SK-N-SH (cell line): ENCODE measurements around the gene UBR7. TPM values are rescaled to one million over a fixed set of nuclear protein-coding genes. Genes with fewer than 3 reads are reported as not detected.

Experiments
- CTCF ChIA-PET: fragments of 300-600, 350-600 bp; formaldehyde crosslinking; extraction: SDS; loops from one replicate; lab custom pipeline; 2021; lab: Yijun Ruan, JAX
- POLR2A ChIA-PET: fragments of 350-600 bp; sonication (Branson Sonifier 250); formaldehyde crosslinking; extraction: SDS; loops from one replicate; lab custom pipeline; 2020; ENCODE audit warnings: antibody characterized with exemption, inconsistent platforms; lab: Yijun Ruan, JAX
- DNase-seq: peaks from one replicate; pipeline ENCODE4 v3.0.0; 2012
- H2AFZ ChIP-seq: fragments of 200-600 bp; sonication (generic); 2 replicates; pipeline ENCODE4 v1.8.1; 2016; ENCODE audit warnings: antibody characterized with exemption, mild to moderate bottlenecking, low read depth
- H3F3A ChIP-seq: fragments of 200-600 bp; sonication (generic); replicated peaks from 2 replicates; pipeline ENCODE3; 2016; ENCODE audit warnings: antibody characterized with exemption, mild to moderate bottlenecking; ENCODE audit not compliant: insufficient read depth
- H3K27ac ChIP-seq, 2 experiments: fragments of 200-500 bp in 1 of 2; fragments of 200-600 bp in 1 of 2; sonication (Bioruptor generic) in 1 of 2; sonication (generic), shearing (Covaris generic) in 1 of 2; 2 replicates each; pipeline versions ENCODE4 v1.5.1 to v1.6.1; 2014 to 2016; ENCODE audit warnings: low read depth in 2 of 2, inconsistent platforms in 1 of 2, low read length in 1 of 2, mild to moderate bottlenecking in 1 of 2, mixed read lengths in 1 of 2
- H3K27me3 ChIP-seq: fragments of 200-600 bp; sonication (generic), shearing (Covaris generic); 2 replicates; pipeline ENCODE4 v1.6.1; 2016; ENCODE audit warnings: mixed run types; ENCODE audit not compliant: insufficient read depth
- H3K36me3 ChIP-seq, 2 experiments: fragments of 200-500 bp in 1 of 2; fragments of 200-600 bp in 1 of 2; sonication (Bioruptor generic) in 1 of 2; sonication (generic) in 1 of 2; replicated peaks in 1 of 2; 2 replicates each; pipeline versions ENCODE3 to v1.5.1; 2014 to 2016; ENCODE audit warnings: low read length in 1 of 2, mild to moderate bottlenecking in 1 of 2; ENCODE audit not compliant: insufficient read depth in 2 of 2, control insufficient read depth in 1 of 2
- H3K4me1 ChIP-seq, 2 experiments: fragments of 200-500 bp in 1 of 2; fragments of 200-600 bp in 1 of 2; sonication (Bioruptor generic) in 1 of 2; sonication (generic), shearing (Covaris generic) in 1 of 2; 2 replicates each; pipeline versions ENCODE4 v1.5.1 to v1.6.1; 2014 to 2016; ENCODE audit warnings: low read depth in 1 of 2, low read length in 1 of 2, mixed run types in 1 of 2; ENCODE audit not compliant: insufficient read depth in 2 of 2, control insufficient read depth in 1 of 2
- H3K4me2 ChIP-seq: fragments of 200-600 bp; sonication (generic), shearing (Covaris generic); 2 replicates; pipeline ENCODE4 v1.6.1; 2017; ENCODE audit warnings: mixed run types
- H3K4me3 ChIP-seq, 2 experiments: fragments of 200-500 bp in 1 of 2; fragments of 200-600 bp in 1 of 2; sonication (Bioruptor generic) in 1 of 2; sonication (generic), shearing (Covaris generic) in 1 of 2; 2 replicates each; pipeline versions ENCODE4 v1.5.1 to v1.8.1; 2014 to 2016; ENCODE audit warnings: low read depth in 2 of 2, inconsistent platforms in 1 of 2, low read length in 1 of 2, mild to moderate bottlenecking in 1 of 2, mixed read lengths in 1 of 2, moderate library complexity in 1 of 2
- H3K79me2 ChIP-seq: fragments of 200-600 bp; sonication (generic); 2 replicates; pipeline ENCODE4 v1.8.1; 2017; ENCODE audit warnings: mild to moderate bottlenecking; ENCODE audit not compliant: insufficient read depth
- H3K9ac ChIP-seq: fragments of 200-600 bp; sonication (generic); 2 replicates; pipeline ENCODE4 v1.6.1; 2017; ENCODE audit warnings: mixed run types
- H3K9me2 ChIP-seq: fragments of 200-600 bp; sonication (generic); 2 replicates; pipeline ENCODE4 v1.6.1; 2017; ENCODE audit warnings: mixed run types
- H3K9me3 ChIP-seq: fragments of 200-600 bp; sonication (generic); 2 replicates; pipeline ENCODE4 v1.6.1; 2017; ENCODE audit warnings: mixed run types, mild to moderate bottlenecking, moderate library complexity
- H4K20me1 ChIP-seq: fragments of 200-600 bp; sonication (generic); 2 replicates; pipeline ENCODE4 v1.6.1; 2017; ENCODE audit warnings: mild to moderate bottlenecking, mixed run types; ENCODE audit not compliant: insufficient read depth
- CTCF ChIP-seq: fragments of 200-600 bp; sonication (generic); IDR thresholded peaks from 2 replicates; pipeline ENCODE4 v1.6.1; 2017; ENCODE audit warnings: antibody characterized with exemption, mild to moderate bottlenecking, moderate library complexity
- ELF1 ChIP-seq: IDR thresholded peaks from 2 replicates; pipeline ENCODE4 v1.4.0; 2012
- EZH2phosphoT487 ChIP-seq: fragments of 200-600 bp; sonication (generic); IDR thresholded peaks from 2 replicates; pipeline ENCODE4 v1.6.1; 2017; ENCODE audit warnings: low read depth, mixed run types, mild to moderate bottlenecking, antibody characterized with exemption, moderate library complexity, borderline replicate concordance
- FOSL2 ChIP-seq: IDR thresholded peaks from 2 replicates; pipeline ENCODE4 v1.4.0; 2012; ENCODE audit warnings: low read depth, mild to moderate bottlenecking, moderate library complexity, borderline replicate concordance
- FOXM1 ChIP-seq: IDR thresholded peaks from 2 replicates; pipeline ENCODE4 v1.4.0; 2012; ENCODE audit warnings: low read depth, mild to moderate bottlenecking
- MEF2A ChIP-seq: IDR thresholded peaks from 2 replicates; pipeline ENCODE4 v1.4.0; 2012; ENCODE audit warnings: low read depth, borderline replicate concordance
- MXI1 ChIP-seq: IDR thresholded peaks from 2 replicates; pipeline ENCODE4 v1.6.1; 2012; ENCODE audit warnings: mild to moderate bottlenecking, low read depth, low read length, improper control_type of control experiment
- PBX3 ChIP-seq: IDR thresholded peaks from 2 replicates; pipeline ENCODE4; 2012
- RAD21 ChIP-seq: IDR thresholded peaks from 2 replicates; pipeline ENCODE4 v1.6.1; 2012; ENCODE audit warnings: mild to moderate bottlenecking, low read length
- RFX5 ChIP-seq: IDR thresholded peaks from 2 replicates; pipeline ENCODE4 v1.6.1; 2012; ENCODE audit warnings: mild to moderate bottlenecking, improper control_type of control experiment, low read length
- RXRA ChIP-seq: IDR thresholded peaks from 2 replicates; pipeline ENCODE4 v1.4.0; 2012; ENCODE audit warnings: low read depth, mild to moderate bottlenecking, borderline replicate concordance
- SIN3A ChIP-seq: IDR thresholded peaks from 2 replicates; pipeline ENCODE4 v1.6.1; 2012; ENCODE audit warnings: low read depth, mild to moderate bottlenecking, low read length, moderate library complexity, borderline replicate concordance
- SMC3 ChIP-seq: IDR thresholded peaks from 2 replicates; pipeline ENCODE4 v1.6.1; 2012; ENCODE audit warnings: low read depth, low read length, improper control_type of control experiment
- TEAD4 ChIP-seq: IDR thresholded peaks from 2 replicates; pipeline ENCODE4 v1.4.0; 2012; ENCODE audit warnings: mild to moderate bottlenecking, borderline replicate concordance; ENCODE audit not compliant: insufficient read depth
- USF1 ChIP-seq: IDR thresholded peaks from 2 replicates; pipeline ENCODE4 v1.4.0; 2012; ENCODE audit warnings: low read depth, borderline replicate concordance
- USF2 ChIP-seq: fragments of 150-350 bp; IDR thresholded peaks from 2 replicates; pipeline ENCODE4 v1.6.1; 2017; ENCODE audit warnings: antibody characterized with exemption, low read length, low read depth, borderline replicate concordance
- YY1 ChIP-seq: IDR thresholded peaks from 2 replicates; pipeline ENCODE4 v1.4.0; 2012; ENCODE audit warnings: low read depth, mild to moderate bottlenecking
- WGBS: methylation state at CpG from one replicate; pipeline ENCODE4 v1.1.6; 2017; ENCODE audit warnings: low lambda C conversion rate; 5-methylcytosine and 5-hydroxymethylcytosine counted together
- polyA plus RNA-seq, 3 experiments: library from polyadenylated mRNA; depleted of rRNA; stranded (reverse); fragments of >200 nt; gene quantifications; 2 replicates each; pipeline ENCODE4 v1.2.3, GENCODE V29; 2012

UBR7 gene
- polyA plus RNA-seq, 1 of the 3 experiments (the other 2 are of a cell fraction): 28.2 TPM

- H3K4me3 ChIP-seq: no peak overlapping the region
- no peaks in the 10 kb centered on the region for H3K27me3 ChIP-seq
- no peak overlapping the region for H3K9ac ChIP-seq
- TF ChIP-seq CTCF (no peak), TEAD4 (no peak), YY1 (no peak), MXI1 (no peak), SMC3 (no peak), SIN3A (no peak), RXRA (no peak), EZH2phosphoT487 (no peak), RAD21 (no peak), FOSL2 (no peak), USF1 (no peak), ELF1 (no peak), FOXM1 (no peak), RFX5 (no peak), PBX3 (no peak), MEF2A (no peak), USF2 (no peak)
- peaks cover 8% of the 10 kb centered on the region for H3F3A ChIP-seq
- H3K36me3 ChIP-seq: peaks cover 34 to 47% of the 10 kb centered on the region in 2 experiments
- H3K27ac ChIP-seq: no peak overlapping the region
- H3K4me2 ChIP-seq: no peak overlapping the region
- CTCF ChIA-PET: interaction anchor here (1.6 kb wide), 1 partner anchor 9 kb away, joined by 4 read pairs; no protein-coding TSS in a partner anchor
- WGBS: 92% methylated on average over 3 of the region's 3 CpGs
- POLR2A ChIA-PET: interaction anchor here (0.6 kb wide), 1 partner anchor 244 kb away, joined by 3 read pairs; the partner anchor contains the start of gene UNC79
- H2AFZ ChIP-seq: no peak overlapping the region
- DNase-seq: no peak
- H4K20me1 ChIP-seq: peaks cover 4% of the 10 kb centered on the region; the same call in 1 of the 2 replicates
- H3K79me2 ChIP-seq: peaks cover 63% of the 10 kb centered on the region
- H3K9me3 ChIP-seq: no peaks in the 10 kb centered on the region
- H3K9me2 ChIP-seq: no peaks in the 10 kb centered on the region
- peaks cover 2 to 17% of the 10 kb centered on the region in 2 experiments; a peak in 2 of 4 replicates for H3K4me1 ChIP-seq
Measured at GRCh38 chr14:93186956-93187355, 20.1 kb upstream of the UBR7 start.
